ENCODE results near the gene PACS1. TPM values are rescaled to one million over a fixed set of nuclear protein-coding genes. Genes with fewer than 3 reads are reported as not detected.

The PACS1 gene
- total and polyA plus RNA-seq, 2 donors (not counting 1 experiment from before 2014, with no cell fraction given): 131 to 303 TPM

GRCh38 chr11:66081505-66081904 lies 11.4 kb downstream of the PACS1 start:
- TF ChIP-seq EZH2 (IDR thresholded peaks at IDR 0.05; ENCODE audit: borderline replicate concordance, insufficient read depth, low read depth, low read length, poor library complexity, severe bottlenecking): no peak
- ChIA-PET POLR2A (interaction anchor here (0.9 to 2.7 kb wide), 7 partner anchors 10 to 193 kb away, joined by 3 to 23 read pairs (median 5); partner anchors contain the start of genes FIBP, PACS1 and SF3B2), CTCF (interaction anchor here (1.1 to 6.6 kb wide), 13 partner anchors 12 to 305 kb away, joined by 3 to 98 read pairs (median 6); partner anchors contain the start of gene PACS1)
- Mint-ChIP-seq H3K27me3 (no peaks in the 10 kb centered on the region), H3K4me1 (peaks cover 92% of the 10 kb centered on the region), H3K27ac (peak overlapping the region; percentile 95), H3K4me3 (peak overlapping the region; percentile 80), H3K9me3 (ENCODE audit: insufficient read depth) (no peaks in the 10 kb centered on the region)
- peak; percentile 89 for DNase-seq
- intact Hi-C loops (cut with micrococcal nuclease): loop anchor here (1.0 to 2.0 kb wide), 4 partner anchors 11 to 45 kb away; partner anchors contain the start of gene PACS1
- peak overlapping the region; percentile 76 to 93 for H3K27ac ChIP-seq (ENCODE audit: low read length in 2 of 2)
- no peaks in the 10 kb centered on the region for H4K20me1 ChIP-seq (ENCODE audit: control insufficient read depth, insufficient read depth, low read length, poor library complexity, severe bottlenecking)
- H3K27me3 ChIP-seq (replicated peaks in 1 of 4; ENCODE audit: control extremely low read depth in 1 of 4, control insufficient read depth in 3 of 4, insufficient read depth in 4 of 4, low read length in 3 of 4): no peaks in the 10 kb centered on the region
- peaks cover 92% of the 10 kb centered on the region for H3K79me2 ChIP-seq (ENCODE audit: control insufficient read depth, insufficient read depth, low read length)
- peak overlapping the region; percentile 62 for H2AFZ ChIP-seq (ENCODE audit: insufficient read depth, low read depth, low read length, poor library complexity, severe bottlenecking)
- H3K9ac ChIP-seq (ENCODE audit: low read length): peak overlapping the region; percentile 59
- WGBS (ENCODE audit: insufficient coverage): 0% methylated on average over 4 of the region's 5 CpGs
- peaks cover 84 to 91% of the 10 kb centered on the region in 2 donors for H3K4me1 ChIP-seq (ENCODE audit: control insufficient read depth in 2 of 2, insufficient read depth in 2 of 2, low read length in 2 of 2)
- peak overlapping the region; percentile 81 for H3K4me2 ChIP-seq (replicated peaks; ENCODE audit: low read depth, low read length, poor library complexity, severe bottlenecking)
- ATAC-seq (ENCODE audit: low read depth): peak; percentile 92
- H3K4me3 ChIP-seq (ENCODE audit: control extremely low read depth in 1 of 5, extremely low read depth in 1 of 5, insufficient read depth in 1 of 5, low read depth in 2 of 5, low read length in 4 of 5): peak overlapping the region in 4 of 5 experiments; percentile 27 to 60 (median 42)
- H3K36me3 ChIP-seq (replicated peaks in 1 of 2; ENCODE audit: control extremely low read depth in 1 of 2, control insufficient read depth in 1 of 2, extremely low read depth in 1 of 2, insufficient read depth in 2 of 2, low read length in 1 of 2): peaks cover 1 to 8% of the 10 kb centered on the region in 2 experiments
- no peaks in the 10 kb centered on the region for H3K9me3 ChIP-seq (ENCODE audit: control extremely low read depth in 1 of 3, control insufficient read depth in 2 of 3, insufficient read depth in 1 of 3, low read length in 2 of 3)

- intact Hi-C loops (cut with micrococcal nuclease): no loop called here
Observed at GRCh38 chr11:66082946-66083698, 13.1 kb downstream of the PACS1 start.

More at GRCh38 chr11:66082946-66083698, 13.1 kb downstream of the PACS1 start:
- Histone ChIP-seq H3K9me3 (ENCODE audit: control extremely low read depth in 1 of 3, control insufficient read depth in 2 of 3, insufficient read depth in 1 of 3, low read length in 2 of 3) (no peaks in the 10 kb centered on the region), H3K27ac (ENCODE audit: low read length in 2 of 2) (peak overlapping the region; percentile 45 to 93), H3K79me2 (ENCODE audit: control insufficient read depth, insufficient read depth, low read length) (peaks cover 93% of the 10 kb centered on the region), H3K27me3 (replicated peaks in 1 of 4; ENCODE audit: control extremely low read depth in 1 of 4, control insufficient read depth in 3 of 4, insufficient read depth in 4 of 4, low read length in 3 of 4) (no peaks in the 10 kb centered on the region), H3K9ac (ENCODE audit: low read length) (no peak overlapping the region), H3K36me3 (replicated peaks in 1 of 2; ENCODE audit: control extremely low read depth in 1 of 2, control insufficient read depth in 1 of 2, extremely low read depth in 1 of 2, insufficient read depth in 2 of 2, low read length in 1 of 2) (peaks cover 1 to 4% of the 10 kb centered on the region in 2 experiments), H3K4me1 (ENCODE audit: control insufficient read depth in 2 of 2, insufficient read depth in 2 of 2, low read length in 2 of 2) (peaks cover 82 to 86% of the 10 kb centered on the region in 2 donors), H4K20me1 (ENCODE audit: control insufficient read depth, insufficient read depth, low read length, poor library complexity, severe bottlenecking) (no peaks in the 10 kb centered on the region), H3K4me3 (ENCODE audit: control extremely low read depth in 1 of 5, extremely low read depth in 1 of 5, insufficient read depth in 1 of 5, low read depth in 2 of 5, low read length in 4 of 5) (no peak overlapping the region), H3K4me2 (replicated peaks; ENCODE audit: low read depth, low read length, poor library complexity, severe bottlenecking) (peak overlapping the region; percentile 81), H2AFZ (ENCODE audit: insufficient read depth, low read depth, low read length, poor library complexity, severe bottlenecking) (no peak overlapping the region)
- Mint-ChIP-seq H3K27me3 (no peaks in the 10 kb centered on the region), H3K27ac (peak overlapping the region; percentile 92), H3K9me3 (ENCODE audit: insufficient read depth) (no peaks in the 10 kb centered on the region), H3K4me3 (peak overlapping the region; percentile 61), H3K4me1 (peaks cover 91% of the 10 kb centered on the region)
- ATAC-seq (ENCODE audit: low read depth) (no peak), DNase-seq (no peak)
- ChIA-PET CTCF (interaction anchor here (0.6 to 5.3 kb wide), 6 partner anchors 13 to 1242 kb away, joined by 3 to 35 read pairs (median 4); partner anchors contain the start of gene PACS1), POLR2A (interaction anchor here (0.5 to 1.4 kb wide), 2 partner anchors 53 to 275 kb away, joined by 3 to 7 read pairs; no protein-coding TSS in a partner anchor)
- TF ChIP-seq EZH2 (IDR thresholded peaks at IDR 0.05; ENCODE audit: borderline replicate concordance, insufficient read depth, low read depth, low read length, poor library complexity, severe bottlenecking): no peak
- TF ChIP-seq CTCF (IDR thresholded peaks at IDR 0.05): no peak
- no CpG with 5 or more reads among the region's 4 CpGs for WGBS (ENCODE audit: insufficient coverage)
